GM21447 (cell line): ENCODE measurements around the gene JAKMIP2.
"Not testable (repeated sequence)": the region's sequence is repeated elsewhere in the genome, so short reads cannot be mapped to it uniquely, and the experiment has no call there.

Experiments used
- ATAC-seq: cut with Tn5 transposase; IDR thresholded peaks from one replicate; pipeline ENCODE4 v1.9.1; 2021; ENCODE audit not compliant: unreplicated experiment

Gene JAKMIP2

DNA sequence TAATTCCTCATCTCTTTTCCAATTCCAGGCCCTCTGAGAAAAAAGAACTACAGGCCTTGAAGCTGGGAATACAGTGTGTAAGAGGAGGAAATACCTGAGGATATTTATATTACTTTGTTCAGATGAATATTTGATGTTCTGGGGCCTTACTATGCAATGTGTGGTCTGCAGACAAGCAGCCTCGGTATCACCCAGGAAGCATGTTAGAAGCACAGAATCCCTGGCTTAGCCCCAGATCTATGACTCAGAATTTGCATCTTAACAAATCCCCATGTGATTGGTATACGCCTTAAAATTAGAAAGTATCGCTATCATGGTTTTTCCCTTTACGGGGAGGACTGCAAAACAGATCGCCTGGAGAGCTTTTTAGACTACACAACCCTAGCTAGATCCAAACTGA, 121.0 kb downstream of the JAKMIP2 start:
- ATAC-seq: no peak

DNA sequence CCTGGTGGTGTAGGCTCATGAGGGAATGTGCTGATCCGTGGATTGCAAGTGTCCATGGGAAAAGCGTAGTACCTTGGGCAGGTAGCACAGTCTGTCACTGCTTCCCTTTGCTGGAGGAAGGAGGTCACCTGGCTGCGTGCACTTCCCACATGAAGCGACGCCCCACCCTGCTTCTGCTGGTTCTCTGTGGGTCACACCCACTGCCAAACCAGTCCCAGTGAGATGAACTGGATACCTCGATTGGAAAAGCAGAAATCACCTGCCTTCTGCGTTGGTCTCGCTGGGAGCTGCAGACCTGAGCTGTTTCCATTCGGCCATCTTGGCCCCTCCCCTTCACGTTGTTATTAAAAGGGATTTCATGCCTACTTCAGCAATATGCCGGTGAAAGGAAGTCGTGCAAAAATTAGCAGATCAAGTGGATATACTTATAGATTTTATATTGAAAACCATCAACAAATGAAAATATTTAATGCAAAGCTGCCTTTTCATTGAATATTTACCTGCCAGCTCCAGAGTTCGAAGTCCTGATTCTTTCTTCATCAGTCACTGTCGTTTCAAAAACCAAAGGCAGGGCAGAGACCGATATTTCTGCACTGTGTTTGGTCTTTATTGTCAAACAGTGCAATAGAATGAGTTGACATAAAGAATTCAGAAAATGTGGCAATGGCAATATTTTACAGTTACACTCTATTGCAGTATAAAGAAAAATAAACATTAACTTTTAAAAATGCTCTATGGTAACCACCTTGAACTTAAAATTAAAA, 123.2 kb downstream of the JAKMIP2 start:
- ATAC-seq: no peak

DNA sequence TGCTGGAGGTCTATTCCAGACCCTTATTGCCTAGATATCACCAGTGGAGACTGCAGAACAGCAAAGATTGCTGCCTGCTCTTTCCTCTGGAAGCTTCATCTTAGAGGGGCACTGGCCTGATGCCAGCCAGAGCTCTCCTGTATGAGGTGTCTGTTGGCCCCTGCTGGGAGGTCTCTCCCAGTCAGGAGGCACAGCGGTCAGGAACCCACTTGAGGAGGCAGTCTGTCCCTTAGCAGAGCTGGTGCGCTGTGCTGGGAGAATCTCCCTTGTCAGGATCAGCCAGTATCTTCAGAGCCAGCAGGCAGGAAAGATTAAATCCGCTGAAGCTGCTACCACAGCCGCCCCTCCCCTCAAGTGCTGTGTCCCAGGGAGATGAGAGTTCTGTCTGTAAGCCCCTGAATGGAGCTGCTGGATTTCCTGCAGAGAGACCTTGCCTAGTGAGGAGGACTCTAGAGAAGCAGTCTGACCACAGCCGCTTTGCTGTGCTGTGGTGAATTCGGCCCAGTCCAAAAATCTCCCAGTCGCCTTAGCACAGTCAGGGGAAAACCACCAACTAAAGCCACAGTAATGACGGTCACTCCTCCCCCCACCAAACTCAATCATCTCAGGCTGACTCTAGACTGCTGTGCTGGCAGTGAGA, 124.1 kb downstream of the JAKMIP2 start:
- no peak for ATAC-seq

DNA sequence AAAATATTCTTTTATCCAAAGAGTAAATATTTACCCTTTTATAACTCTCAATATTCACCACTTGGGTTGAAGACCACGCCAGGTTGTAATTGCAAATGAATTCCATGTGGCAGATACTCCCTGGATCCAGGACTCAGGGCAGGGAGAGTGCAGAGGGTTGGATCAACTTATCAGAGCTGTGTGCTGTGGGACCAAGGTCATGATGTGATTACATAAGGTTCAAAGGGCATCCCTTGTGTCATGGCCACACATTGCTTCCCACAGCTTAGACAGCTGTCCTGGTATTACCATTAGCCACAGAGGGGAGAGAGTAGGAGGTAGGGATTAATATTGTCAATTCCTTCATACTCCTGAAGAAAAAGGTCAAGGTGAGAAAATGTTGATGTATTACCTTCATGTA, 133.9 kb downstream of the JAKMIP2 start:
- ATAC-seq: no peak

DNA sequence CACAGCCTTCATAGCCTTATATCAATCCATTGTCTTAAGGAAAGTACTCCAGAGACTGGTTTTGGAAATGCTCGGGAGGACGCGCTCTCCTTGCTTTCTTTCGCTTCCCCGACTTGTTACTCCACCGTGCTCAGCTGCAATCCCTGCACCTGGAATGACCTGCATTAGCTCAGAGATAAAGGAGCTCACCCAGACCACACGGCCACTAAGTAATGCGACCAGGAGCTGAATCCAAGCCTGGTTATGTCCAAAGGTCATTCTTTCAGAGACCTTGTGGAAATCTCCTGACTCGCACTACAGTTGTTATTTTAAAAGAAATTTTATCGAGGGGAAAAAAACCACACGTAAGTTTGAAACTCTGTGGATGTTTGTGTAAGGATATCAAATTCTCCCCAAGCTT, 137.3 kb downstream of the JAKMIP2 start:
- ATAC-seq: no peak

DNA sequence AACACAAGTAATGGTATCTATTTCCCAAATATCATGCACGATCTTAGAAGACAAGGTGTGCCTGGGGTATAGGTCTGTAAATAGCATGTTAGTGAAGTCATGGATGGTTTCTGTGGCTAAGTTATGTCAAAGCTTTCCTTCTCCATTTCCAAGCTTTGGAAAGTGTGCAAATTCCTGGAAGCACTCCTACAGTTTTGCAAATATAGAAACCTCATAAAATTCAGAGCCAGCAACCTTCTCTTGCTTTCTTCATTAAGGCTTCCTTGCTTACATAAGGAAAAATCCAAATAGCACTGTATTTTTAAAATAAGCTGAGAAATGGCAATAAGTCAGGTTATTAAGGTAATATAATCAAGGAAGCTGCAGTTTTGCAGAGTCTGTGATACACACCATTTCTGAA, 138.1 kb downstream of the JAKMIP2 start:
- no peak for ATAC-seq

DNA sequence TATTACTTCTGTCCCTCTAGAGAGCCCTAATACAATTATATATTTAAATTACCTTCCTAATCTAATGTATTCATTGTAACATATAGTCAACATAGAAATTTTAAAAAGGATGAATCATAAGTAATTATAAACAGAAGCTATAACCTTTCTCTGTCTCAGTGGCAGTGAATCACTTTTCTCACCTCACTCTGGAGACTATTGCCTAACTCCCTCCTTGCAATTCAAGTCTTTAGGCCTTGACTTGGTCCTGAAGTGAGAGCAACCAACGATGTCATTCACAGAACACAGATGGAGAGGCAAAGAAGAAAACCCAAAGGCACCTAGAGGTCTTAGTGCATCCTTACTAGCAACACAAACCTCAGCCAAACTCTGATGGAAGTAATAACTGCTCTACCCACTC, 139.4 kb downstream of the JAKMIP2 start:
- ATAC-seq: no peak

DNA sequence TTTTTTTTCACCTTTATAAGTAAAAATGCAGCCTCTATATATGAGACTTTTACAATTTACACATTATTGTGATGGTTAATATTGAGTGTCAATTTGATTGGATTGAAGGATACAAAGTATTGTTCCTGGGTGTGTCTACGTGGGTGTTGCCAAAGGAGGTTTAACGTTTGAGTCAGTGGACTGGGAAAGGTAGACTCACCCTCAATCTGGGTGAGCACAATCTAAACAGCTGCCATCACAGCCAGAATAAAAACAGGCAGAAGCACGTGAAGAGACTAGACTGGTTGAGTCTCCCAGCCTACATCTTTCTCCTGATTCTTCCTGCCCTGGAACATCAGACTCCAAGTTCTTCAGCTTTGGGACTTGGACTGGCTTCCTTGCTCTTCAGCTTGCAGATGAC, 139.9 kb downstream of the JAKMIP2 start:
- ATAC-seq: no peak

DNA sequence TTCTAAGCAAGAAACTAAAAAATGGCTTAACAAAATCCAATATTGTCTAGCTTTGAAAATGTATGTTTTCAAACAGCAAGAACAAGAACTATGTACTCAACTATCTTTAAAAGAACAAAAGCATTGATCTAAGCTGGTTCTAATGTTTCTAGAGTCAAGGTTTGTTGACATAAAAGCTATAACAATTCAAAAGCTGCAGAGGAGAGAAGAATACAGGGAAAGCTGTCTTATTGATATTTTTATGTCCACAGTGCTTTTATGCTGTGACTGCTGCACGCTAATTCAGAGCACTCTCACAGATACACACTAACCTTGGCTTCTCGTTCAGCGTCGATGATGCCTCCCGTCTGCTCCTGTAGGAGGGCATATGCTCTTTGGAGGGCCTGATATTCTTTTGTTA, 143.2 kb downstream of the JAKMIP2 start:
- no peak for ATAC-seq

DNA sequence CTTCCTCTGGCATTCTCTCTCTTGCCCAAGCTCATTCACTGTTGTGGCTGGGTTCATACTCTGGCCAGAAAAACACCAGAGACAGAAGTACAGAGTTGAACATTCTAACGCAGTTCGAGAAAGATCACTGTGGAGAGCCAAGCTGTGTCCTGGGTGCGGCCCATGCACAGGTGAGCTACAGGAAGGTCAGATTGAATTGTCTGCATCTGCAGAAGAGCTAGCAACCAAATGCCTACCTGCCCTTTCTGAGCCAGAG, 145.9 kb downstream of the JAKMIP2 start:
- ATAC-seq: no peak

DNA sequence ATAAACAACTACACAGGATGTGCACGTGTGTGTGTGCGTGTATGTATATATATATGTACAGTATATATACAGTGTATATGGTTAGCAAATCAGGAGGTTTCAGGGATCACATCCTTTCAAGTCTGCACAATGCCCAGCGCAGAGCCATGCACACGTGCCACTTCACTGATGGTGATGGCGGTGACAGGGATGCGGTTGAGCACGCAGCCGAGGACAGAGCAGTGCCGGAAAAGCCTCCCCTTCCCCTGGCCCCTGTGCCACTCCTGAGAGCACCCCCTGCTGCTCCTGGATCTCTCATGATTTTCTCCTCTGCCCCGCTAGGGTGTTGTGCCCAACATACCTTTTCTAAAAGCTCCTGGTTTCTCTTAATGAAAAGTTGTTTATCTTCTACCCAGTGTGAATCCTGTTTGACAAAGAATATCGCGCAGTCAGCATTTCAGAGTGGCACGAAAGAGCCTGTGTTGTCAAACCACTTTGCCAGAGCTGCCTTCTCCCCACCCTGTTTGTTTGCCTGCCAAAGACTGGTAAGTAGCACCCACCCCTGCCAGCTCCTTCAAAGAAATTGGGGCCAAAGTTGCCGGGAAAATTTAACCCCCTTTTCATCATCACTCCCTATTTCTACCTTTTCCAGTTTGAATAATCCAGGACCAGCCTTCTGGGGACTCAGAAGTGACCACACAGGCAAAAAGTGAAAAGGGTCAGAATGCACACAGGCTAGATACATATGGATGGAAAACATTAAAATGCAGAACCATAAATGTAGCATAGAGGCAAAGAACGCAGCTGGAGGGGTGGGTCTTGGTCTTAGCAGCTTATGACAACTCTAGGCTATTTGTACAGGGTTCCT, 146.4 kb downstream of the JAKMIP2 start:
- no peak for ATAC-seq

DNA sequence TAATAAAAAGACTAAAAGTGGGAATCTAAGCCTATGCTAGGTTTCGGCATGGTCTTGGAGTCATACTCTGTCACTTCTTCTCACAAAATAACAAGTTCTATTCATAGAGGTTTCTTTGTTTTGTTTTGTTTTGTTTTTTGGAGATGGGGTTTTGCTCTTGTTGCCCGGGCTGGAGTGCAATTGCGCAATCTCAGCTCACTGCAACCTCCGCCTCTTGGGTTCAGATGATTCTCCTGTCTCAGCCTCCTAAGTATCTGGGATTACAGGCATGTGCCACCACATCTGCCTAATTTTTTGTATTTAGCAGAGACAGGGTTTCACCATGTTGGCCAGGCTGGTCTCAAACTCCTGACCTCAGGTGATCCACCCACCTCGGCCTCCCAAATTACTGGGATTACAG, 147.1 kb downstream of the JAKMIP2 start:
- not testable (repeated sequence) for ATAC-seq

DNA sequence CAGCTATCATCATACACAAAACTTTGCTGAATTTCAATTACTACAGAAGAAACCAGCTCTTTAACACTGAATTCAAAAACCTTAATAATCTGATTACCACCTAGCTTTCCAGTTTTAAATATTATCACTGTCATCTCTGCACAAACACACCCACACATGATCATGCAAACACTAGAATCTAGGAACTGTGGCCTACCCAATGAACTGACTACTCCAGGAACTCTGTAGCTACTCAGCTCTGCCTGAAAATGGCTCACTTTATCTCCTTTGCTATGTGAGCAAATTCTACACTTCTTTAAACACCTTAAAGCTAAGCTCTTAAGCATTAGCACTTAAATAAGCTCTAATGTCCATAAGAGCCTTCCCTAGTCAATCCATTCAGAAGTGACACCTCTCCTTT, 149.4 kb downstream of the JAKMIP2 start:
- no peak for ATAC-seq

DNA sequence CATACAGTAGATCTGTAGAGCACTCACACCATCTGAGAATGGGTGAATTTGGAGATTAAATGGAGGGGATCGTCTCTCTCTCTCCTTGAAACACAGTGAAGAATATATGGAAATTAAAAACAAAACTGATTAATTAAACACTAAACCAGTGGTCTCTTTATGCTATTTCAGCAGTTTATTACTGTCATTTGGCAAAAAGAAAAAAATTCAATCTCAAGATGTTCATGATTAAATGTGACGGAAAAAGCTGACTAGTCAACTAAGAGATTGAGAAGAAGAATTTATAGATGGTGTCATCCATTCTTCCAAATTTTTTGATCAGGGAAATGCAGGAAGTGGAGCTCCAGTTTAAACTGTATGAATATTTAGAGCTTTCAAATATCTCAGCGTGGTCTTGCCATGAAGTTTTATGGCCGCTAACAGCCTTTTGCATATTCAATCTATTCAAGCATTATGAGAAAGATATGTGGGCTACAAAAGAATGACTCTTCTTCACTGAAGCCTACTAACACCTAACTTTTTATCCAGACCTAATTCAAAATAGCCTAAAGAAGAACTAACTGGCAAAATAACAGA, 151.0 kb downstream of the JAKMIP2 start:
- no peak for ATAC-seq

DNA sequence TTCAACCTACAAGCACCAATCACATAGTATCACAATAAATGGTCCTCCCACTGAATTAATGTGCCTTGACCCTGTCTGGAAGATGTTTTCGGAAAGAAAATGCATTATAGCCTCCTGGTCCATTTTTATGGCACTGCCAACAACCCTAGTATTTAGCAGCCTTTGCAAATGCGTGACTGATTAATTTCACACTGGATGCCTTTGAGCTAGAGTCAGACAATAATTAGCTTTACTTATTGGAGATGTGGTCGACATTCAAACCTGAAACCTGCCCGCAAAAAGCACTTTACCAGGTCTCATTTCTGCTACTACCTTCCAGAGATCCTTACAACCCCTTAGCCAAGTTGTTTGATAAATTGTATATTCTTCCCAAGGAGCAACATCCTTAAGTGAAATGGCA, 153.3 kb downstream of the JAKMIP2 start:
- ATAC-seq: no peak

DNA sequence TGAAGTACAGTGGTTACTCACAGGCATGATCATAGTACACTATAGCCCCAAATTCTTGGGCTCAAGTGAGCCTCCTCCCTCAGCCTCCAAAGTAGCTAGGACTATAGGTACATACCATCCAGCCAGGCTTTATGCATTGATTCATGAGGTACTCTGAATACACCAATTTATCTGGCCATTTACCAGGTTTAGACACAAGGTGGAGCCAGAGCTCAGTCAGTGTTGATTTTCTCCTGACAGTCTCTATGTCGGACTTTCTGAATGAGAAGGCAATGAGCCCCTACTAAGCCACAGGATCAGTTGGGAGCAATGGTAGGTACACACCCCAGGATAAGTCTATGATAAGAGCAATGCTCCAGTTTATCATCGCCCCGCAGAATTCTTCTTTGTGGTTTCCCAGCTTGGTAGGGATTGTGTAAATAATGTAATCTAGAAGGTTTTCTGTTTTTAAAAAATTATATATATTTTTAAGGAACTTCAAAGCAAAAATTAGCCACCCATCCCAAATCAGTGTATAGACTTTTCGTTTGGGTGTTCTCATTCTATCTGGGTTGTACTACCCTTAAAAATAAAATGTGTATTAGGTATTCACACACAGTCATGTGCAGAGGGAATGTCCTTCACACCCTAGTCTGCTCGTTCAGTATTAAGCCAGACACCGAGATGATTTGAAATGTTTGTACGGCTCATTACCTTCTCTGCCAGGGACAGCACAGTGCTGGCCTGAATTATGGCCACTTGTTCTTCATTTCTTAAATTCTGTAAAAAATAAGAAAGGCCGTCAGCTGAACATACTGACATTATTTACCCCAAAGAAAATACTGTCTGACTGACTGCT, 154.3 kb downstream of the JAKMIP2 start:
- ATAC-seq: peak; percentile 89

DNA sequence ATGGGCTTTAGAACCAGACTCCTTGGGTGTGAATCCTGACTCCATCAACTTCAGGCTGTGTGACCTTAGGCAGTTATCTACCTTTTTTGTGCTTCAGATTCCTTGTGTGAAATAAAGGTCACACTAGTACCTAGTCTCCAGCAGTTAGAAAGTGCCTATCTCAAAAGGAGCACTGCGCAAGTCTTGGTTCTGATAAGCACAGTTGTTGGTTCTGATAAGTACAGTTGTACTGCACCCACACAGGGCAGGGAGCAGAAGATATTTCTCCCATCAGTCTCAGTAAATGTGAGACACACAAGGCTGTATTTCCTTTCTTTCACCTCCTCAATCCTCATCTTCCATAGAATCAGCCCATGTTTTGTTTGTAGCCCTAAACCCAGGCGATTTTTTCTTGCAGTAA, 156.1 kb downstream of the JAKMIP2 start:
- no peak for ATAC-seq

DNA sequence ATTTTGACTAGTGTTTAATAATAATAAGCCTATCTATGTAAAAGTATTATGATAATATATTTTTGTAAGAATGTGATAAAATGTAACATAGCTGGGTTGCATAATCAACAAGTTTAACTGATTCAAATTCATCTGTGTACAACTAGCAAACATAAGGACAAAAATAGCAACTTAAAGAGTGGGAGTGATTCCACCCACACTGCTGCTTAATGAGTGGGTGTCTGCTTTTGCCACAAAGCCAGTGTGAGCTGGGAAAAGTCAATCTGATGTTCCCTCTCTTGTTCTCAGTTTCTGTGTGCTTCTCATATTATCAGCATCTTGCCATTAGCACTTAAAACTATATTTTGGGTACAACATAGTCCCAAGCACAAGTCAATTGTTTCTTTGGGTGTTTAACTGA, 161.5 kb downstream of the JAKMIP2 start:
- ATAC-seq: no peak

DNA sequence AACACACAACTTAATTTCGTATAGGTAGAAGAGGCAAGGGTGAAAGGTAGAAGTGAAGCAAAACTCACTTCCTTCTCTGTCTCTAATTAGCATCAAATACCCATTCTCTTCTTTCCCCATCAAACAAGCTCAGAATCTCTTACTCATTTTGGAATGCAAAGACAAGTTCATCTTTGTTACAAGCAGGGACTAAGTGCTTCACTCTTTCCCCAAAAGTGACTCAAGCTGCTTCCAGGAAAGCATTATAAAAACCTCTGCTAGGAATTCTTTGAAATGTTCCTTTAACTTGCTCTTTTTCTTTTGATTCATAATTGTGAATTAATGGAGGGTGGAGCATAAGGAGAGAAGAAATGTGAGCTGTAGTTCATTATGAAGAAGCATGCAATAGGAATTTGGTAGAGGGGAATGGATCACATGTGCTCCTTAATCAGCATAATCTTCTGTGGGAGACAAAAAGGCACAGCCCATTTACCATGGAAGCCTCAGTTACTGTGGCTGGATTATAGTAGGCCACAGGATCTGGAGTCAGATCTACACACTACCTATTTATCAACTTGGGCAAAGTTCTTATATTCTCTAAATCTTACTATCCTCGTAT, 163.1 kb downstream of the JAKMIP2 start:
- no peak for ATAC-seq

DNA sequence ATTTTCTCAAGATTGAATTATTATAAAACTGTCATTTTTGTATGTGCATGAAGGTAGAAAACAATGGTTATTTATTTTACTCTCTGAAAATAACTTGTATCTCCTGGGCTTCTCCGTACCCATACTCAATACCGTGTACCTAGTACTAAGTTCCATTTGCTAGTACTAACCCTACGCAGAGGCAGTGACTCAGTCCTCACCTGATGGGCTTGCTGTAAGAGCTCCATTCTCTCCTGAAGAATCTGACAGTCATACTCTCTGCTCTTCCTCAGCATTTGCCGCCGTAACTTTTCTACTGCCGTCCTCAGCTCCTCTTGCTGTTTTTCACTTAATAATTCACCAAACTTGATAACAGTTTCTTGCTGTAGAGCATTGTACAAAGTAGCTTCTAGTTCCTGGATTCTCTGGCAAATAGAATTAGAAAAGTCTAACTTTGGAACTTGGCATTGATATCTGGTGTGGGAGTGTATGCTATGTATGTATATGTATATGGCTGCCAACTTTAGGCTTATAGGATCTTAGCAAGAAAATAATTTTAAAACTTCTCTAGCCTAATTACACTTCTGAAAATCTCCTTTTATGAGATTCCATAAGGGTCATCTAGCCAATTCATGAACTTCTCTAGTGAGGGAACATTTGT, 164.7 kb downstream of the JAKMIP2 start:
- ATAC-seq: no peak
